Measurements from ENCODE around the gene PLCD3. TPM values are rescaled to one million over a fixed set of nuclear protein-coding genes. Genes with fewer than 3 reads are reported as not detected.
A peak's percentile ranks its signal among the peaks of the same experiment; 100 is the strongest.

Gene PLCD3
- total RNA-seq, 4 donors from 2014 or later = 11.6 to 44.4 (median 18.4) TPM

DNA sequence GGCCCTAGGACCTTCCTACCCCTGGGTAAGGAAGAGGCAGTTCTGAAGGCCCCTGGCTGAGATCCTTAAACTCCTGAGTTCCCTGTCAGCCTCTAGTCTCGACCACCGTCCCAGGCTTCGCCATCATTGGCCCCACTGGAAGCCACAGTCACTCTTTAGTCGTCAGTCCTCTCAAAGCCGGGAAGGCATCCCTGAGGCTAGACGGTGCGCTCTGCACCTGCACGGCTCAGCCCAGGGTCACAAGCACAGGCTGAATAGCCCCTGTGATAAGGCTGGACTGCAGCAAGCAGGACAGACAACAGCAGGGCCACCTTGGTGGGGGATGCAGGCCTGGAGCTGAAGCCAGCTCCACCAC, 12.7 kb upstream of the PLCD3 start:
- Histone ChIP-seq H3K4me1 (peaks cover 3 to 23% (median 13%) of the 10 kb centered on the region in 4 donors), H3K4me3 (peak overlapping the region in 3 of 4 donors; percentile 50 to 57 (median 53))

DNA sequence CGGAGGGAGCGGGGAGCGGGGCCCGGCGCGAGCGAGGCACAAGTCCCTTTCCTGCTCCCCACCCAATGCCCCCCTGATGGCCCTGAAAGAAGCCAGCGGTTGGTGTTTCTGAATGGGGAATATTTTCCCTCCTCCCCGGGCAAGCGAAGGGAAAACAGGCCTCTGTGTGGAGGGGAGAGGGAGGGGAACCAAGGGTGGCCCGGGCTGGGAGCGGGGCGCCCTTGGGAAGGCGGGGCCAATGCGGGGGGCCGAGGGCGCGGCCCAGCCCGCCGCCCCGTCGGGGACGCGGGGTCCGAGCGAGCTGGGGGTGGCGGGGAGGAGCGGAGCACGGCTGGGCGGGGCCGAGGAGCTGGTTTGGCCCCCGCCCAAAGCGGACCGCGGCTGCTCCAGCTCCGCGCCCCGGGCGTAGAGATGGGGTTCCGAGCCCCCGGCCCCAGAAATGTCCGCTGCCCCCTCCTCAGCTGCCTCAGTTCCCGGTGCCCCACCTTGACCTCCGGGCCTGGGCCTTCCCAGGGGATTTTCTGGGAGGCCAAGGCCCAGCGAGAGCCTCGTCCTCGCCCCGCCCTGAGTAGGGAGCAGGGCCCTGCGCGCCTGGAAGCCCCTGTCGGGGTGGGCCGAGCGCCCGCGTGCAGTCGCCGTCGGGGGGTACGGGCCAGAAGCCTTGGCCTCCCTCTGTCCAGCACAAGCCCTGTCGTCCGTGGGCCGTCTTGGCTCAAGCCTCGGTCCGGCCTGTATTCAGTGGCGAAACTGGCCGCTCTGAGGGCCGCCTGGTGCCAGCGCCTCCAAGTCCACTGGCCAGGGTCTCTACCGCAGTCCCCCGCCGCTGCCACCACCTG, 12.1 kb upstream of the PLCD3 start:
- H3K9me3 ChIP-seq = no peaks in the 10 kb centered on the region
- DNase-seq = peak in 2 of 3 donors; percentile 72 to 78
- no peaks in the 10 kb centered on the region for H3K27me3 ChIP-seq
- H3K36me3 ChIP-seq = no peaks in the 10 kb centered on the region
- H3K4me3 ChIP-seq = peak overlapping the region; percentile 39 to 57 (median 52)
- TF ChIP-seq POLR2A (IDR thresholded peaks at IDR 0.05) = peak in 1 of 2 donors; percentile 11
- TF ChIP-seq, protein P1, sequence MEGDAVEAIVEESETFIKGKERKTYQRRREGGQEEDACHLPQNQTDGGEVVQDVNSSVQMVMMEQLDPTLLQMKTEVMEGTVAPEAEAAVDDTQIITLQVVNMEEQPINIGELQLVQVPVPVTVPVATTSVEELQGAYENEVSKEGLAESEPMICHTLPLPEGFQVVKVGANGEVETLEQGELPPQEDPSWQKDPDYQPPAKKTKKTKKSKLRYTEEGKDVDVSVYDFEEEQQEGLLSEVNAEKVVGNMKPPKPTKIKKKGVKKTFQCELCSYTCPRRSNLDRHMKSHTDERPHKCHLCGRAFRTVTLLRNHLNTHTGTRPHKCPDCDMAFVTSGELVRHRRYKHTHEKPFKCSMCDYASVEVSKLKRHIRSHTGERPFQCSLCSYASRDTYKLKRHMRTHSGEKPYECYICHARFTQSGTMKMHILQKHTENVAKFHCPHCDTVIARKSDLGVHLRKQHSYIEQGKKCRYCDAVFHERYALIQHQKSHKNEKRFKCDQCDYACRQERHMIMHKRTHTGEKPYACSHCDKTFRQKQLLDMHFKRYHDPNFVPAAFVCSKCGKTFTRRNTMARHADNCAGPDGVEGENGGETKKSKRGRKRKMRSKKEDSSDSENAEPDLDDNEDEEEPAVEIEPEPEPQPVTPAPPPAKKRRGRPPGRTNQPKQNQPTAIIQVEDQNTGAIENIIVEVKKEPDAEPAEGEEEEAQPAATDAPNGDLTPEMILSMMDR (IDR thresholded peaks at IDR 0.05) = no peak
- peak overlapping the region; percentile 83 to 90 (median 88) for H3K27ac ChIP-seq
- peaks cover 3 to 23% (median 13%) of the 10 kb centered on the region in 4 donors for H3K4me1 ChIP-seq

More for the DNA sequence above, 12.7 kb upstream of the PLCD3 start:
- DNase-seq = no peak
- no peaks in the 10 kb centered on the region for H3K36me3 ChIP-seq
- no peaks in the 10 kb centered on the region for H3K27me3 ChIP-seq
- no peaks in the 10 kb centered on the region for H3K9me3 ChIP-seq
- TF ChIP-seq, protein P1 (IDR thresholded peaks at IDR 0.05) = no peak
- TF ChIP-seq POLR2A (IDR thresholded peaks at IDR 0.05) = no peak
- H3K27ac ChIP-seq = peak overlapping the region; percentile 83 to 90 (median 88)

DNA sequence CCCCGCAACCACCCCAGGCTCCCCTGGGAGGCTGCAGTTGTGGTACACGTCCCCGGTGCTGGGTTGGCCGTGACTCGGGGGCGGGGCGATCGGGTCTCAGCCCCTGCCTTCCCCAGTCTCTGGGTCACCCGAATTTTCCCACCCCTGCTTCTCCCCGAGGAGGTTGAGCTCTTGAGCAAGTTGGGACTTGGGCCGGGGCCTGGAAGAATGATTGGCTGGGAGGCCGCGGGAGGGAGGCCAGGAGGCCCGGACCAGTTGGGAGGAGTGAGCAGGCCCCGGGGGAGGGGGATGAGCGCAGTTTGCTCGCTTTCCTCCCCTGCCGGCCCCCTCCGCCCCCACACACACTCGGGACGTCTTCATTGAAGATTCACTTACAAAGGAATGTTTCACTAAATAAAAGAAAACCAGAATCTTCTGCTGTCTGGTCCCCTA, 11.5 kb upstream of the PLCD3 start:
- Histone ChIP-seq H3K9me3 (no peaks in the 10 kb centered on the region), H3K4me1 (peaks cover 3 to 23% (median 13%) of the 10 kb centered on the region in 4 donors), H3K4me3 (peak overlapping the region; percentile 39 to 57 (median 52)), H3K27ac (peak overlapping the region; percentile 83 to 90 (median 88)), H3K36me3 (peaks cover 0 to 4% (median 0%) of the 10 kb centered on the region in 3 donors), H3K27me3 (no peaks in the 10 kb centered on the region)
- peak; percentile 70 to 83 (median 72) for DNase-seq
- TF ChIP-seq, protein P1 (IDR thresholded peaks at IDR 0.05) = no peak
- no peak for TF ChIP-seq POLR2A (IDR thresholded peaks at IDR 0.05)

DNA sequence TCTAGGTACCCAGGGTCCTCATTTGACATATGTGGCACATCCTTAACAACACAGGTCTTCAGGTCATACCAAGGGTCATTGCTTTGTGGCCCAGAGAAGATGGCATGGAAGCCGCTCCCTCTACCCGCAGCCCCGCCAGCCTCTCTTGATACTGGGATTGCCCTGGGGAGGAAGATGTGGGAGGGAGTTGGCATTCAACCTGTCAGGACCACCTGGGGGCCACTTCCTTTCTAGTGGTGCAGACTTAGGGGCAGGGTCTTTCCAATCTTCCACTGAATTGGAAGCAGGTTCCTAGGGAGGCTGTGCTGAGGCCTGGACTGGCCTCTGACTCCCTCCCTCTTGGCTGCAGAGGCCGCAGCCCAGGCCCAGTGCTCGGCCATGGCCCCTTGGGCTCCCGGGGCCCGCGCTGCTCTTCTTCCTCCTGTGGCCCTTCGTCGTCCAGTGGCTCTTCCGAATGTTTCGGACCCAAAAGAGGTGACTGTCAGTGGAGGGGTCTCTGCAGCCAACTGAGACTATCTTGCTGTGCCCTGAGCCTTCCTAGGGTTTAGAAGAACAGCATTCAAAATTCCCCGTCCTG, 10.9 kb upstream of the PLCD3 start:
- TF ChIP-seq, protein P1 (IDR thresholded peaks at IDR 0.05) = no peak
- no peak for TF ChIP-seq POLR2A (IDR thresholded peaks at IDR 0.05)
- Histone ChIP-seq H3K9me3 (no peaks in the 10 kb centered on the region), H3K36me3 (peaks cover 0 to 4% (median 0%) of the 10 kb centered on the region in 3 donors), H3K27ac (peak overlapping the region; percentile 83 to 90 (median 88)), H3K27me3 (no peaks in the 10 kb centered on the region), H3K4me3 (peak overlapping the region in 3 of 4 donors; percentile 50 to 57 (median 53)), H3K4me1 (peaks cover 3 to 23% (median 13%) of the 10 kb centered on the region in 4 donors)
- DNase-seq = no peak

DNA sequence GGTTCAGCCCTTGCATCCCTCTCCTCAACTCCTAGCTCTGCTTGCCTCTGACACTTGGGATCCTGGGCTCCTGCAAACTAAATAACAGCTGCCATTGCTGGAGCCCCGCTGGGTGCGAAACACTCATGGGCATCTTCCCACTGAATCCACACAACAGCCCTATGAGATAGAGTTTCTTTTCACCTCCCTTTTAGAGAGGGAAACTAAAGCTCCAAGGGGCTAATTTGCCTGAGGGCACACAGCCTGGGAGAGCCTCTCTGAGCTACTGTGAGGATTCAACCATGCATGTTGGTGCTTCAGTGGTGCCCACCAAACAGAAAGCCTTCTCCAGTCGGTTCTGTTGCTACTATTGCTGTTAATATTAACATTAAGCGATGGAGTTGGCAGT, 7.2 kb upstream of the PLCD3 start:
- H3K4me3 ChIP-seq = no peak overlapping the region

More for the DNA sequence above, 7.2 kb upstream of the PLCD3 start:
- H3K4me1 ChIP-seq = peaks cover 0 to 25% (median 13%) of the 10 kb centered on the region in 4 donors
- H3K9me3 ChIP-seq = no peaks in the 10 kb centered on the region
- H3K36me3 ChIP-seq = peaks cover 0 to 4% (median 0%) of the 10 kb centered on the region in 3 donors
- H3K27ac ChIP-seq = no peak overlapping the region
- TF ChIP-seq POLR2A (IDR thresholded peaks at IDR 0.05) = no peak
- TF ChIP-seq, protein P1 (IDR thresholded peaks at IDR 0.05) = no peak
- no peak for DNase-seq
- H3K27me3 ChIP-seq = no peaks in the 10 kb centered on the region

Data from Peyer's patch (tissue), 4 donors.